PFSK-1 (cell line): Measurements from ENCODE around the gene DLGAP4.

Source experiments
- POLR2AphosphoS5 ChIP-seq: IDR thresholded peaks from 2 replicates; pipeline ENCODE4 v1.6.1; 2012; ENCODE audit warnings: low read depth, mild to moderate bottlenecking, control low read depth, low read length, moderate library complexity
- TAF1 ChIP-seq: IDR thresholded peaks from 2 replicates; pipeline ENCODE4 v1.6.1; 2012; ENCODE audit warnings: low read length, control low read depth, borderline replicate concordance; ENCODE audit not compliant: insufficient read depth

- TF ChIP-seq TAF1 = no peak
- TF ChIP-seq POLR2AphosphoS5 = no peak
Observed at GRCh38 chr20:36563374-36563773, 257.2 kb downstream of the DLGAP4 start.
